Daoy (cell line): ENCODE results near the gene CIDEC. TPM values are rescaled to one million over a fixed set of nuclear protein-coding genes. Genes with fewer than 3 reads are reported as not detected.
"Not testable (repeated sequence)": the region's sequence is repeated elsewhere in the genome, so short reads cannot be mapped to it uniquely, and the experiment has no call there.

Experiments
- DNase-seq: peaks from one replicate; pipeline ENCODE4 v3.0.0-alpha.2; 2015; ENCODE audit warnings: low read depth
- total RNA-seq: library from RNA; depleted of rRNA; stranded (reverse); fragments of >200 nt; shearing (Covaris generic); gene quantifications from 2 replicates; pipeline ENCODE4 v1.2.3, GENCODE V29; 2014

The CIDEC gene
- total RNA-seq, 1 experiment from 2014 or later = not detected

DNA sequence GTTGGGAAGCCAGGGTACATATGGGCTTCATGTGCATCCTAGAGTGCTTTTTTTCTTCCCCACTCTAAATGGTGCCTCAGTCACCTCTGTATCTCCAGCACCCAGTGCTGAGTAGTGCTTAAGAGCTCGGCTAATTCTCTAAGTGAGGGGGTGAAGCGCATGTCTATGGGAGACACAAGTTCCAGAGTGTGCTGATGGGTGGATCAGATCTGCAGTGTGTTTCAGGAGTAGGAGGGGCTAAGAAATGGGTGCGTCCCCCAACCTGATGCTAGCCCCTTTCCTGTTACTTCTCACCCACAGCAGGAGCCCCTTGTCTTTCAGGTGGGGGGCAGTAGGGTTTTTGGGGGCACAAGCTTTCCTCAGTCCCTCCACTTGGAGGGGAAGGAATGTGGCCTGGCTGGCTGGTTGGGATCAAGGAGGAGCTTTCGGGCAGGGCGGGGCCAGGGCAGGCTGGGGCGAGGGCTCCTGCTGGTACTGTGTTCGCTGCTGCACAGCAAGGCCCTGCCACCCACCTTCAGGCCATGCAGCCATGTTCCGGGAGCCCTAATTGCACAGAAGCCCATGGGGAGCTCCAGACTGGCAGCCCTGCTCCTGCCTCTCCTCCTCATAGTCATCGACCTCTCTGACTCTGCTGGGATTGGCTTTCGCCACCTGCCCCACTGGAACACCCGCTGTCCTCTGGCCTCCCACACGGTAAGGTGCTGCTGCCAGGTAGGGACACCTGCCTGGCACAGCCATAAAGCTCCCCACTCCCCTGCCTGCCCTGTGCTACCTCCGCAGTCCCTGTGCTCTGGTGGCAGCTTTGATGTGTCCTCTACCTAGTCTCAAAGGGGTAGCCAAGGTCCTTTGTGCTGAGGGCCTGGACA lies 22.6 kb upstream of the CIDEC start, which contains the start of gene IL17RE:
Gene IL17RE (plus strand): TSS at position 477 of the 866 bp plus-strand sequence. CDS start 85 bp downstream, at position 562.
- no peak for DNase-seq

DNA sequence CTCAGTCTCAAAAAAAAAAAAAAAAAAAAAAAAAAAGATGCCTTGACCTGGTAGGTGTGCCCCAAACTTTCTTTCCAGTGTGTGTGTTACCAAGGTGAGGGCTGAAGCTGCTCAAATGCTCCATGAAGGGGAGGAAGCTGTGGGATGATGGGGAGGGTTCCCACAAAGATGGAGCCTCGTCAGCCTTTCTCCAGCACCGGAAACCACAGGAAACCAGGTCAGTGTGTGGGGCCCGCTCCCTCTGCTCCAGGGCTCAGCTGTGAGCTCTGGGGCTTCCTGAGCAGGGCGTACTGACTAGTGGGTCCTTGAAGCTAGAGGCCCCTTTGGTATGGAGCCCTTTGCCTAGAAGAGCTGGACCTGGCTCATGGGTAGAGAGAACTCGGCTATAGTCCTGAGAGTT lies 21.9 kb upstream of the CIDEC start:
- peak; percentile 42 for DNase-seq

GRCh38 chr3:9900965-9901415 lies 20.9 kb upstream of the CIDEC start:
- not testable (repeated sequence) for DNase-seq

DNA sequence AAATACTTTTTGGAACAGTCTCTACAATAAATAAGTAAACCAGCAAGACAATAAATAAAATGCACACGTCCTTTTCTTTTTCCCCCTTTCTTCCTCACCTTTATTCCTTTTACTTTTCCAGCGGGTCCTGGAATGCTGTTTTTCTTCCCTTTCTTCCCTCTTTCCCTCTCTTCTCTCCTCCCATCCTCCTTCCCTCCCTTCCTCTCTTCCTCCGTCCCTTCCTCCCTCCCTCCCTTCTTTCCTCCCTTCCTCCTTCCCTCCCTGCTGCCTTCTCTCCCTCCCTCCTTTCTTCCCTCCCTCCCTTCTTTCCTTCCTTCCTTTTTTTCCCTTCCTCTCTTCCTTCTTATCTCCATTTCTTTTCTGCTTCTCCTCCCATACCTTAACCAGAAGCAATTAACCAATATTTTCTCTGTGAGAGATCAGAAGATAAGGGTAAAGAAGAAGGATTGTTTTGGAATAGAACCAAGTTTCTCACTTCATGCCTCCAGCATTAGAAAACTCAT lies 19.3 kb upstream of the CIDEC start:
- DNase-seq = no peak

DNA sequence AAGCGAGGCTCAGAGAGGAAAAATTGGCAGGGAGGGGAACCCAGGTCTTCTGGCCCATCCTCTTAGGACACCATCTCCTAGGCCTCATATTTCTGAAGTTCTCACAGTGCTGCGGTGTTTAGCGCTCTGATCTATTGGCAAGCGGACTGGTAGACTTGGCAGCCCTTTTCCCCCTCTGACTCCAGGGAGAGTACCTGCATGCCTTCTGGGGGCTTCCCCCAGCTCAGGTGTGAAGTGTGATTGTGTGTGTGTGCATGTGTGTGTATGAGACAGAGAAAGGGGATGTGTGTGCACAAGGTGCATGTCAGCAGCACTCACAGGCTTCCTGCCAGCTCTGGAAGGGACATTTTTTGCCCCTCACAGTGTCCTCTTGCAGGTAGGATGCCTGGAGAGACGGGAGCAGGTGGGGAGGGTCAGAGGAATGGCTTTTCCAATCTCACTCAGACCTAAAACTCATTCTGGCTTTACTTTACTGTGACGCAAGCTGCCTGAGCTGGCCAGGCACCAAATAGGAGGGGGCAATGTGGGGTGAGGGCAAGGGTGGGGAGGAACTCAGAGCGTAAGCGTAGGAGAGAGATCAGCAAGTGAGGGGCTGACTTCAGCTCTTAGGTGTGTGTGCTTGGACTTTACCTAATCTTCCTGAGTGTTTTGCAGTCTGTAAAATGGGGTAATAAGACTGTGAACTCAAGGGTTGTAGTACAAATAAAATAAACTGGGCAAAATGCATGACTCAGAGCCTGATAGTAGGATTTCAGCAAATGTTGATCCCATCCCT lies 18.6 kb upstream of the CIDEC start:
- no peak for DNase-seq

DNA sequence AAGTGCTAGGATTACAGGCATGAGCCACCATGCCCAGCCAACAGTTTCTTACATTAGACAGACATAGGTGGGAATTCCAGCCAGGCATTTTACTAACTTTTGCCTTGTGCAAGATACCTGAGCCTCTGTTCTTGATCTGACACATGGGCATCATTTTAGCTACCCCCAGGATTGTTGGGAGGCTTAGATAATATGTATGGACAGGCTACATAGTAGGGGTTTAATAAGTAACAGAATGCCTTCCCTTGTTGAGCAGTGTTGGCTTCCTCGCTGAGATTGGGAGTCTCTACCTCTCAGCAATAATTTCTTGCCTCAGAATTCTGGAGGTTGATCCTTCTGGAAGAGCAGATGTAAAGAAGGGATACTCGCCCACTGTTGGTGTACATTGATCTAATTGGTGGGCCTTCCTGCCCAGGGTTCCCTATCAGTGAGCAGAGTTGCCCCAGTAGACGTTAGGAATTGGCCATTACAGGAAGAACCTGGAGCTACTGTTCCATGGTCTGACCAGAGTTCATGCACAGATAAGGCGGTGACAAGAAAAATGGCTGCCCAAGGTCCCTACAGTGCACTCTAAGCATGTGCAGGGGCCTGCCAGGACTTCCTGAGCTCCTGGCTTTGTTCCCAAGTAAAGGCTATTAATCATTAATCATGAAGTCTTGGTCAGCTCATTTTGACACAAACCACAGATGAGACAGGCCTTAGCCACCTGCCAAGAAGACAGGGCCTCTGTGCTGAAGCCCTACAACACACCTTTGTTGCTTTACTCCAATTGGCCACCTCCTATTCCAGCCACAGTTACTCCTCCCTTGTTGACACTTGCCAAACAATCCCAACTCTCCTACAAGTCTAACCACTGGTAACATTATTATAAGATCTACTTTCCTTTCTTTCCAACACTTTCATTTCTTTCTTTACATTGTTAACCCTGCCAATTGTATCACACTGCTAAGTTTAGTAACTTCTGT lies 17.6 kb upstream of the CIDEC start:
- DNase-seq = peak; percentile 25

- not testable (repeated sequence) for DNase-seq
Observed at GRCh38 chr3:9896755-9897407, 16.8 kb upstream of the CIDEC start.

GRCh38 chr3:9895715-9896114 lies 15.7 kb upstream of the CIDEC start:
- DNase-seq = not testable (repeated sequence)

- DNase-seq = no peak
Observed at GRCh38 chr3:9893739-9894138, 13.7 kb upstream of the CIDEC start.

- no peak for DNase-seq
Observed at GRCh38 chr3:9891072-9891622, 11.1 kb upstream of the CIDEC start.

- peak; percentile 86 for DNase-seq
Observed at GRCh38 chr3:9890249-9891071, 10.4 kb upstream of the CIDEC start, which contains the start of gene JAGN1. Gene JAGN1 (plus strand): TSS chr3:9890610. CDS start chr3:9890723, 113 bp downstream.

- DNase-seq = no peak
Observed at GRCh38 chr3:9889405-9889804, 9.4 kb upstream of the CIDEC start.

GRCh38 chr3:9888540-9888939 lies 8.5 kb upstream of the CIDEC start:
- DNase-seq = no peak

DNA sequence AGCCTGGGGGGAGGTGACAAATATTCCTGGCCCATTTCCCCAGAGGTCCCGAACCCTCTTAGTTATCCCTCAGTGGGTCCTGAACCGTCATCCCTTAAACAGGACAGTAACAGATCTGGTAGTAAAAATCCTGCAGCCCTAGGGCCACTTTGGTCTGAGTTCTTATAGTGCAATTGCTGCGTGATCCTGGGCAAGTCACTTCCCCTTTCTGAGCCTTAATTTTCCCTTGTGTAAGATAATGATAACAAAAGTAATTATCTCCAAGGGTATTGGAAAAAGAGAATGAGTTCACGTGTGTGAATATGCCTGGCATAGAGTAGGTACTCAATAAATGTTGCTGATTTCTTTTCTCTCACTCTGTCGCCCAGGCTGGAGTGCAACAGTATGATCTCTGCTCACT lies 7.4 kb upstream of the CIDEC start:
- no peak for DNase-seq

GRCh38 chr3:9886328-9886727 lies 6.3 kb upstream of the CIDEC start:
- no peak for DNase-seq

- peak; percentile 68 for DNase-seq
Observed at GRCh38 chr3:9884555-9885165, 4.6 kb upstream of the CIDEC start.

DNA sequence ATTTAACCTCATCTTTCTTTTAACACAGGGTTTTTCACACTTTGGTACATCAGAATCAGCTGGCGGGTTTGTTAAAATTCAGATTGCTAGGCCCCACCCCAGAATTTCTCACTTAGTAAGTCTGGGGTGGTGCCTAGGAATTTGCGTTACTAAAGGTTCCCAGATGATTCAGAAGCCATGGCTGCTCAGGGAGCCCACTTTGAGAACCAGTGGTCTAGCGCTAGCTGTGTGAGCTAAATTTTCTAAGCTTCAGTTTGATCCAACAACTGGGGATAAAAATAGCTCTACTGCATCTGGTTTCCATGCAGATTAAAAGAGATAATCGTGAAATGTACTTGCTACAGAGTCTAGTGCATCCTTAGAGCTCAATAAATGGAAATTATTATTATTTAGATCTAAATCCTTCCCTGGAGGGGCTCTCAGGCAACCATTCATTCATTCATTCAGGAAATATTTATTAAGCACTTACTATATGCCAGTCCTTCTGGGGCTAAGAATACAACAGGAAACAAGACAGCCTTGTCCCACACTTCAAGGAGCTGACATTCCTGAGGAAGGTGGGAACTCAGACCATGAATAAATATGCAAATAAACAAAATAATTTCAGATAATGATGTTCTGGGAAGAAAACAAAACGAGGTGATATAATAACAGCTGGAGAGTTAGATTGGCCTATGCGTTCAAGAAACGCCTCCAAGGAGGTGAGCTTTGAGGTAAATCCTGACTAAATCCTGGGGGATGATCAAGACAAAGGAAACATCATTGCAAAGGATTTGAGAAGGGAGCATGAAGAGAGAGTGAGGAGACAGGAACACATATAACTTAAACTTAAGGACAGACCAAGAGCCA lies 3.9 kb upstream of the CIDEC start:
- no peak for DNase-seq

DNA sequence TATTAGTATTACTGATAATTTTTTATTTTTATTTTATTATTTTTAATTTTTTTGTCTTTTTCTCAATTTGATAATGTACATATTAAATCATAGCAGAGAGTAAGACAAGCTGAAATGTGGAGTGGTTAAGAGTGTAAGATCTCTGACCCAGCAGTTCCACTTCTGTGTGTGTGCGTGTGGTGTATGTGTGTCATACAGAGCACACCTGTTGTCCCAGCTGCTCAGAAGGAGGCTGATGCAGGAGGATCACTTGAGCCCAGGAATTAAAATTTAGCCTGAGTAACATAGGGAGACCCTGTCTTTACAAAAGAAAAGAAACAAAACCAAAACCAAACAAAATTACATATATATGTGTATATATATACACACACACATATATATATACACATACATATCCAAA lies 1.4 kb upstream of the CIDEC start:
- no peak for DNase-seq
